Adrenal gland (tissue), 12 donors: Measurements from ENCODE around the gene NAPA. TPM values are rescaled to one million over a fixed set of nuclear protein-coding genes. Genes with fewer than 3 reads are reported as not detected.
"Not testable (repeated sequence)": the region's sequence is repeated elsewhere in the genome, so short reads cannot be mapped to it uniquely, and the experiment has no call there.

Experiments used
- DNase-seq, 7 donors: peaks; one replicate each; pipeline ENCODE4 v3.0.0-alpha.2; 2019 to 2020
- H3K27ac ChIP-seq, 5 donors: fragments of 200-600 bp; sonication (generic) in 4 of 5; 1 replicate in 3 of 5; 2 replicates in 2 of 5; pipeline versions ENCODE4 v1.5.1 to v1.8.0; 2016 to 2020; ENCODE audit warnings: mild to moderate bottlenecking in 1 of 5
- H3K27me3 ChIP-seq: fragments of 200-600 bp; 2 replicates; pipeline ENCODE4 v1.8.0; 2021
- H3K36me3 ChIP-seq, 2 donors: fragments of 200-600 bp; replicated peaks in 1 of 2; 1 replicate in 1 of 2; 2 replicates in 1 of 2; pipeline versions ENCODE4 v1.5.1 to v1.8.0; 2018 to 2022
- H3K4me1 ChIP-seq, 2 donors: fragments of 200-600 bp; replicated peaks in 1 of 2; 1 replicate in 1 of 2; 2 replicates in 1 of 2; pipeline versions ENCODE4 v1.5.1 to v1.8.0; 2018 to 2021
- H3K4me3 ChIP-seq, 4 donors: fragments of 200-600 bp; sonication (generic) in 3 of 4; one replicate each; pipeline ENCODE4 v1.5.1; 2016 to 2018
- H3K9me3 ChIP-seq, 3 donors: fragments of 200-600 bp; sonication (generic) in 1 of 3; replicated peaks in 1 of 3; 1 replicate in 2 of 3; 2 replicates in 1 of 3; pipeline versions ENCODE4 v1.5.1 to v1.8.0; 2016 to 2021
- CTCF ChIP-seq, 6 experiments: fragments of 450-650 bp in 4 of 6; fragments of 200-600 bp in 2 of 6; sonication (generic) in 1 of 6; IDR thresholded peaks; 1 replicate in 5 of 6; 2 replicates in 1 of 6; pipeline versions ENCODE4 v1.5.1 to v1.8.0; 2016 to 2021; ENCODE audit warnings: antibody characterized with exemption in 6 of 6, mild to moderate bottlenecking in 2 of 6, moderate library complexity in 1 of 6
- POLR2A ChIP-seq, 2 donors: fragments of 450-650 bp; IDR thresholded peaks; one replicate each; pipeline ENCODE4 v1.6.1; 2017; ENCODE audit warnings: antibody characterized with exemption in 2 of 2, mild to moderate bottlenecking in 2 of 2, moderate library complexity in 1 of 2
- WGBS, 4 donors: extraction: QIAGEN DNeasy Blood & Tissue Kit in 2 of 4; methylation state at CpG; one replicate each; pipeline versions ENCODE4 v1.1.5 to v1.1.7; 2013 to 2017; 5-methylcytosine and 5-hydroxymethylcytosine counted together
- intact Hi-C, 2 donors: fragments of 100-400 bp; cut with DNase I; formaldehyde crosslinking; loops; one replicate each; pipeline versions ENCODE4 v1.14.1 to v1.15.0; 2022 to 2023
- polyA plus RNA-seq, 3 donors: library from polyadenylated mRNA; stranded (reverse); fragments of 200-250 nt in 2 of 3; fragments of 350-450 nt in 1 of 3; fragmentation: Illumina TruSeq in 1 of 3; extraction: RNeasy Lipid Tissue Mini Kit (QIAGEN cat#74804) in 1 of 3; gene quantifications; one replicate each; pipeline ENCODE4 v1.2.3, GENCODE V29; 2013 to 2014
- total RNA-seq, 9 donors: library from RNA; depleted of rRNA in 4 of 9; stranded (reverse); fragments of >200 nt in 4 of 9; fragments of 120-200 nt in 1 of 9; fragmentation: NEBNext Ultra II Directional in 1 of 9; extraction: Animal tissue kit (Norgen Biotek cat#: 25700) in 1 of 9; gene quantifications; one replicate each; pipeline versions ENCODE4 v1.1.0 to v1.2.4, GENCODE V29; 2013 to 2023
- donor health status: healthy with polysubstance abuse.
- donor health status: Bipolar disorder and iron deficiency.
- donor health status: DM: yes; HTN: yes; CAD: no.
- donor health status: DM: no; HTN: no; CAD: no.
- donor health status: DM: no; HTN: no; CAD: no.
- donor health status: DM: yes; HTN: yes; CAD: no.

The NAPA gene
- total and polyA plus RNA-seq, 12 donors: 122 to 481 (median 254) TPM

GRCh38 chr19:47490031-47490430 lies 24.8 kb downstream of the NAPA start:
- H3K27ac ChIP-seq: no peak overlapping the region
- H3K9me3 ChIP-seq: no peaks in the 10 kb centered on the region
- intact Hi-C loops: no loop called here
- H3K4me1 ChIP-seq: peaks cover under 1% of the 10 kb centered on the region in 2 donors
- H3K4me3 ChIP-seq: no peak overlapping the region
- H3K36me3 ChIP-seq: peaks cover 0 to 49% of the 10 kb centered on the region in 2 donors
- TF ChIP-seq POLR2A (IDR thresholded peaks at IDR 0.05) (no peak), CTCF (IDR thresholded peaks at IDR 0.05) (no peak)
- WGBS, 4 donors: 84 to 87% (median 87%) methylated on average over 7 of the region's 7 CpGs
- H3K27me3 ChIP-seq: no peaks in the 10 kb centered on the region
- no peak for DNase-seq

- H3K9me3 ChIP-seq: no peaks in the 10 kb centered on the region
- H3K36me3 ChIP-seq: peaks cover 0 to 49% of the 10 kb centered on the region in 2 donors
- TF ChIP-seq CTCF (IDR thresholded peaks at IDR 0.05) (no peak), POLR2A (IDR thresholded peaks at IDR 0.05) (no peak)
- 83 to 91% (median 83%) methylated on average over 11 to 17 of the region's 17 CpGs for WGBS, 4 donors
- no peak overlapping the region for H3K4me3 ChIP-seq
- no peaks in the 10 kb centered on the region for H3K27me3 ChIP-seq
- DNase-seq: no peak
- intact Hi-C loops: no loop called here
- H3K27ac ChIP-seq: no peak overlapping the region
- H3K4me1 ChIP-seq: peaks cover 7 to 8% of the 10 kb centered on the region in 2 donors
Observed at GRCh38 chr19:47489072-47489914, 25.6 kb downstream of the NAPA start.

- H3K27me3 ChIP-seq: no peaks in the 10 kb centered on the region
- intact Hi-C loops: no loop called here
- no peak overlapping the region for H3K27ac ChIP-seq
- no peaks in the 10 kb centered on the region for H3K9me3 ChIP-seq
- H3K4me1 ChIP-seq: peaks cover 9 to 11% of the 10 kb centered on the region in 2 donors
- WGBS, 4 donors: 72 to 90% (median 74%) methylated on average over 15 to 19 of the region's 19 CpGs
- H3K4me3 ChIP-seq: no peak overlapping the region
- no peak for TF ChIP-seq POLR2A (IDR thresholded peaks at IDR 0.05)
- no peak for DNase-seq
- H3K36me3 ChIP-seq: peaks cover 0 to 42% of the 10 kb centered on the region in 2 donors
Observed at GRCh38 chr19:47487551-47488515, 27.0 kb downstream of the NAPA start.

- TF ChIP-seq CTCF (IDR thresholded peaks at IDR 0.05) (no peak), POLR2A (IDR thresholded peaks at IDR 0.05) (no peak)
- DNase-seq: no peak
- WGBS, 4 donors: 50 to 73% (median 69%) methylated on average over 4 to 9 of the region's 9 CpGs
- no peak overlapping the region for H3K27ac ChIP-seq
- peaks cover 9 to 11% of the 10 kb centered on the region in 2 donors for H3K4me1 ChIP-seq
- no peak overlapping the region for H3K4me3 ChIP-seq
- peaks cover 0 to 33% of the 10 kb centered on the region in 2 donors for H3K36me3 ChIP-seq
- no peaks in the 10 kb centered on the region for H3K9me3 ChIP-seq
- no peaks in the 10 kb centered on the region for H3K27me3 ChIP-seq
- intact Hi-C loops: no loop called here
Observed at GRCh38 chr19:47486900-47487299, 28.0 kb downstream of the NAPA start.

- DNase-seq, H3K27me3 ChIP-seq, H3K27ac ChIP-seq, intact Hi-C loops, H3K4me3 ChIP-seq, H3K9me3 ChIP-seq: not testable (repeated sequence)
- Histone ChIP-seq H3K4me1 (peaks cover 9 to 11% of the 10 kb centered on the region in 2 donors), H3K36me3 (peaks cover 0 to 26% of the 10 kb centered on the region in 2 donors)
- 81 to 89% (median 88%) methylated on average over 10 to 13 of the region's 13 CpGs for WGBS, 4 donors
Observed at GRCh38 chr19:47486220-47486619, 28.6 kb downstream of the NAPA start.
